GM12878 (cell line): ENCODE data around the gene CEP131. TPM values are rescaled to one million over a fixed set of nuclear protein-coding genes. Genes with fewer than 3 reads are reported as not detected.

Experiments
- ATAC-seq: fragments of 200-7000 bp; cut with Tn5 transposase; 3 replicates; pipeline ENCODE4 v1.9.1; 2020; ENCODE audit warnings: mild to moderate bottlenecking, moderate library complexity
- BruUV-seq: library from RNA; stranded (reverse); fragments of 400-500 nt; replicated peaks from 2 replicates; lab custom pipeline; 2021; lab: Mats Ljungman, UMichigan
- CTCF ChIA-PET: fragments of 300-600 bp; sonication (Branson Sonifier 250); formaldehyde crosslinking; extraction: SDS; loops from one replicate; lab custom pipeline; 2021; ENCODE audit warnings: inconsistent platforms; lab: Yijun Ruan, JAX
- POLR2A ChIA-PET: fragments of 350-600 bp; formaldehyde crosslinking; extraction: SDS; loops from one replicate; lab custom pipeline; 2021; ENCODE audit warnings: inconsistent platforms; lab: Charles Lee
- RAD21 ChIA-PET: fragments of 300-600 bp; sonication (Branson Sonifier 250); formaldehyde crosslinking; loops from one replicate; lab custom pipeline; 2023; ENCODE audit warnings: antibody characterized with exemption; ENCODE audit not compliant: unreplicated experiment; lab: Charles Lee
- SMC1A ChIA-PET: fragments of 300-600 bp; sonication (Branson Sonifier 250); formaldehyde crosslinking; loops from one replicate; lab custom pipeline; 2023; ENCODE audit not compliant: unreplicated experiment, uncharacterized antibody; lab: Charles Lee
- DNase-seq: peaks from one replicate; pipeline ENCODE4 v3.0.0-alpha.2; 2011; ENCODE audit warnings: low read depth, low spot score
- FAIRE-seq: peaks from 3 replicates; lab custom pipeline; 2011; peaks lifted over from hg19 to GRCh38; lab: Jason Lieb, UNC
- H2AFZ ChIP-seq: 2 replicates; pipeline ENCODE4 v1.6.0; 2011; ENCODE audit warnings: low read depth, low read length, control low read depth; ENCODE audit not compliant: control insufficient read depth
- H3K27ac ChIP-seq: 2 replicates; pipeline ENCODE4 v1.5.1; 2011; ENCODE audit warnings: control low read depth; ENCODE audit not compliant: control insufficient read depth, insufficient read depth
- H3K27me3 ChIP-seq, 2 experiments: replicated peaks in 1 of 2; 2 replicates each; pipeline versions ENCODE4 v1.6.0 to v1.6.1; 2011; ENCODE audit warnings: low read length in 1 of 2; ENCODE audit not compliant: control insufficient read depth in 2 of 2, insufficient read depth in 2 of 2
- H3K36me3 ChIP-seq, 2 experiments: 2 replicates each; pipeline ENCODE4 v1.5.1; 2011; ENCODE audit warnings: low read length in 1 of 2; ENCODE audit not compliant: control insufficient read depth in 2 of 2, insufficient read depth in 2 of 2
- H3K4me1 ChIP-seq: 2 replicates; pipeline ENCODE4 v1.6.1; 2011; ENCODE audit warnings: mild to moderate bottlenecking, low read length, moderate library complexity, mixed read lengths; ENCODE audit not compliant: control insufficient read depth, insufficient read depth
- H3K4me2 ChIP-seq: 2 replicates; pipeline ENCODE4 v1.6.0; 2011; ENCODE audit warnings: control low read depth; ENCODE audit not compliant: control insufficient read depth, insufficient read depth
- H3K4me3 ChIP-seq: fragments of 200-600 bp; sonication (generic); 2 replicates; pipeline ENCODE4 v1.5.1; 2016
- H3K79me2 ChIP-seq: 2 replicates; pipeline ENCODE4 v1.6.0; 2011; ENCODE audit warnings: low read length; ENCODE audit not compliant: control insufficient read depth, insufficient read depth
- H3K9ac ChIP-seq: 2 replicates; pipeline ENCODE4 v1.8.0; 2011; ENCODE audit warnings: low read length, control low read depth, mixed read lengths; ENCODE audit not compliant: control insufficient read depth, insufficient read depth
- H3K9me3 ChIP-seq: replicated peaks from 3 replicates; pipeline ENCODE4 v1.5.1; 2011; ENCODE audit warnings: mild to moderate bottlenecking, low read length; ENCODE audit not compliant: control insufficient read depth, insufficient read depth
- H4K20me1 ChIP-seq: 2 replicates; pipeline ENCODE4 v1.6.0; 2011; ENCODE audit not compliant: control insufficient read depth, insufficient read depth
- BMI1 ChIP-seq: fragments of 450-650 bp; IDR thresholded peaks from 2 replicates; pipeline ENCODE4 v1.6.1; 2016; ENCODE audit warnings: mild to moderate bottlenecking, moderate library complexity, borderline replicate concordance
- CEBPB ChIP-seq, 2 experiments: fragments of 150-350 bp in 1 of 2; IDR thresholded peaks; 2 replicates each; pipeline ENCODE4 v1.6.1; 2012 to 2014; ENCODE audit warnings: low read depth in 2 of 2, low read length in 2 of 2, borderline replicate concordance in 1 of 2, inconsistent platforms in 1 of 2
- DPF2 ChIP-seq: fragments of 450-650 bp; IDR thresholded peaks from 2 replicates; pipeline ENCODE4 v1.6.1; 2017; ENCODE audit warnings: mild to moderate bottlenecking
- EED ChIP-seq: sonication (generic); IDR thresholded peaks from 2 replicates; pipeline ENCODE4 v1.6.1; 2016; ENCODE audit warnings: antibody characterized with exemption, low read depth
- HDAC6 ChIP-seq: fragments of 200-600 bp; sonication (generic); IDR thresholded peaks from one replicate; pipeline ENCODE4 v1.8.0; 2017; ENCODE audit warnings: antibody characterized with exemption; ENCODE audit not compliant: unreplicated experiment
- LARP7 ChIP-seq: fragments of 450-650 bp; IDR thresholded peaks from 2 replicates; pipeline ENCODE4 v1.6.1; 2017; ENCODE audit warnings: mild to moderate bottlenecking
- MYB ChIP-seq: fragments of 150-350 bp; IDR thresholded peaks from 2 replicates; pipeline ENCODE4 v1.6.1; 2014; ENCODE audit warnings: mild to moderate bottlenecking, low read depth, low read length, borderline replicate concordance
- RB1 ChIP-seq: fragments of 450-650 bp; formaldehyde crosslinking; IDR thresholded peaks from 2 replicates; pipeline ENCODE4 v1.6.1; 2017; ENCODE audit warnings: mild to moderate bottlenecking, borderline replicate concordance
- SMAD1 ChIP-seq: fragments of 450-650 bp; IDR thresholded peaks from 2 replicates; pipeline ENCODE4 v1.6.1; 2018; ENCODE audit warnings: mild to moderate bottlenecking, low read depth; ENCODE audit not compliant: partially characterized antibody
- SMAD5 ChIP-seq: IDR thresholded peaks from 2 replicates; pipeline ENCODE4 v1.6.1; 2016; ENCODE audit warnings: antibody characterized with exemption, low read depth
- SUPT20H ChIP-seq: IDR thresholded peaks from 2 replicates; pipeline ENCODE4 v1.6.1; 2011; ENCODE audit warnings: low read depth, mild to moderate bottlenecking, low read length, moderate library complexity, borderline replicate concordance; ENCODE audit not compliant: control insufficient read depth
- YBX1 ChIP-seq: fragments of 450-650 bp; IDR thresholded peaks from 2 replicates; pipeline ENCODE4 v1.6.1; 2016; ENCODE audit warnings: antibody characterized with exemption
- WGBS: methylation state at CpG from one replicate; pipeline ENCODE4 v1.1.6; 2016; ENCODE audit warnings: low lambda C conversion rate; ENCODE audit not compliant: insufficient replicate concordance, insufficient coverage; ENCODE audit errors: missing lambda C conversion rate; 5-methylcytosine and 5-hydroxymethylcytosine counted together
- in situ Hi-C: fragments of 300-500 bp; cut with MboI; formaldehyde crosslinking; loops from 9 replicates; pipeline ENCODE4 v1.14.3; 2018; ENCODE audit warnings: mixed read lengths
- intact Hi-C: fragments of 100-400 bp; cut with micrococcal nuclease; formaldehyde crosslinking; loops from one replicate; pipeline ENCODE4 v1.14.2; 2022; ENCODE audit not compliant: unreplicated experiment
- polyA plus RNA-seq, 11 experiments: library from polyadenylated mRNA; depleted of rRNA in 4 of 11; unstranded in 6 of 11; stranded (reverse) in 5 of 11; fragments of >200 nt; fragmentation: Nextera tagmentation in 4 of 11; fragmentation: Illumina TruSeq in 1 of 11; extraction: Ambion mirVana in 4 of 11; extraction: Trizol in 1 of 11; gene quantifications; 1 replicate in 1 of 11; 2 replicates in 10 of 11; pipeline versions ENCODE4 v1.2.1 to v1.2.3, GENCODE V29; 2011 to 2016; ENCODE audit warnings: inconsistent platforms in 2 of 11, missing spikeins in 2 of 11, low read depth in 1 of 11
- total RNA-seq, 4 experiments: library from RNA; depleted of rRNA in 3 of 4; stranded (reverse); fragments of >200 nt in 3 of 4; fragmentation: Illumina TruSeq in 1 of 4; extraction: Trizol in 1 of 4; gene quantifications; 2 replicates each; pipeline versions ENCODE4 v1.2.1 to v1.2.3, GENCODE V29; 2013 to 2021
- TF ChIP-seq, protein P1 (sequence below): fragments of 450-650 bp; IDR thresholded peaks from 2 replicates; pipeline ENCODE4 v1.6.1; 2014; ENCODE audit warnings: mild to moderate bottlenecking
- TF ChIP-seq, protein P2 (sequence below): fragments of 450-650 bp; IDR thresholded peaks from 2 replicates; pipeline ENCODE4 v1.6.1; 2017; ENCODE audit warnings: mild to moderate bottlenecking, moderate library complexity

CEP131 gene
- total and polyA plus RNA-seq, 10 of the 15 experiments (the other 5 are each of a cell fraction or from before 2014, with no cell fraction given): 0.05 to 17.3 (median 6.7) TPM

DNA sequence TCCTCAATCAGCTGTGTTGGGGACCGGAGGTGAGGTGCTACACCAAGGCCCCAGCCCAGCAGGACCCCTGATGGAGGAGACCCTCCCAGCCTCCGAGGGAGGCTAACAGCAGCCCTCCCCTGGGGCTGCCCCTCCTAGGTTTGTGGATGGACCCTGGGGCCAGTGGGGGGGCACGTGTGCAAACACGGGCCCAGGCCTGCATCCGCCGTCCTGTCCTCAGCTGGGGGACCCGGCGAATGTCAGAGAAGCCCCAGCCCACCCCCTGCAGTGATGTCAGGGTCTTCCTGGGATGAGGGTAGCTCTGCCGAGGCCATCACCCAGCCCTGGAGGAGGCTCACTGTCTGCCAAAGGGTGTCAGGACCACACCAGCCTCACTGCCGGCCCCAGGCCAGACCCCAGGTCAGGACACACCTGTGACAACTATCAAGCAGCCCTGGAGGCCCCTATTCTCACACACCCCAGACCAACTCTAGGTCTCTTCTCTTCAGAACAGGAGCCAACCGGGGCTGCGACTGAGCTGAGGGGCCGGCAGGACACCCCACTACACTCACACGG is 26.7 kb downstream of the CEP131 start:
- WGBS: 86% methylated on average over 14 of the region's 14 CpGs
- BruUV-seq: no TSS peak

DNA sequence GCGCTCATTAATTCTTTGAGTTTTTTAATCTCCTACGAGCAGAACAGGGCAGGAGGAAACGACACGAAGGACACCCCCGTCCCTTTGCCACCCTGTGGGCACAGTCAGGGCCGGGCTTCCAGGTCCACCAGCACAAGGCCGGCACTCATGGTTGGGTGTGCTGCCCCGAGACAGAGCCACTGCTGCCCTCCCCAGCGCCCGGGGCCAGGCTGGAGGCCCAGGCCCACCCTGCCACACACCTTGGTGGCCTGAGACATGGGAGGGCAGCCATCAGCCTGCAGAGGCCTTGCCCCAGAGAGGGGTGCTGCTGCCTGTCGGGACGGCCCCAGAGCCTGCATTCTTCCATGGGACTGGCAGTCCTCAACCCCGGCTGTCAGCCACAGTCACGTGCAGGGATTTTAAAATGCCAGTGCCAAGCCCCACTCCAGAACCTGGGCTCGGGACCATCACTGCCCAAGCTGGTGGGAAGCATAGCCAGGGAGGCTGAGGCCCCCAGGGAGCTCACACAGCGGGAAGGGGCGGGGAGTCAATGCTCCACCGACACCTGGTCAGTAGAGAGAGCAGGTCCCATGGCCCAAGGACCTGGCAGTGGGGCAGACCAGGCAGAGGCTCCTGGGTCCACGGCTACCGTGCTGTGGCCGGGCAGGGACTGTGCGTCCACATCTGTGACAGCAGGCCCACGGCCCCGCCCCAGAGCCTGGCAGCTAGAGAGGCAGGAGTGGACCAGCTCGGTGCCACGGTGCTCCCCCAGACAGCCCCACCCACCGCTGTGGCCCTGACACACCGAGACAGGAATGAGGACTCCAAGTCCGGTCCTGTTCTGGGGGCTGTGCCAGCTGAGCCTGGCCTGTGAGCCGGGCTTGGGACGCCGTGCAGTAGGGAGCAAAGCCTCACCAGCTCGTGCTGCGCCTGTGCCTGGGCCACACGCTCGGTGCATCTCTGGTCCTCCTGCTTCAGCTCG is 27.5 kb downstream of the CEP131 start:
- H3K79me2 ChIP-seq: no peaks in the 10 kb centered on the region
- no peak overlapping the region for H3K4me2 ChIP-seq
- WGBS: 89% methylated on average over 35 of the region's 37 CpGs
- H3K27ac ChIP-seq: no peak overlapping the region
- ChIA-PET RAD21 (no interaction called here), POLR2A (no interaction called here), SMC1A (no interaction called here), CTCF (no interaction called here)
- peaks cover 0 to 7% of the 10 kb centered on the region in 2 experiments; a peak in 2 of 4 replicates for H3K36me3 ChIP-seq
- FAIRE-seq: no peak
- no peaks in the 10 kb centered on the region for H3K9me3 ChIP-seq
- no peak for DNase-seq
- no peak overlapping the region for H3K4me3 ChIP-seq
- intact Hi-C loops: no loop called here
- no peak overlapping the region for H2AFZ ChIP-seq
- no peaks in the 10 kb centered on the region for H4K20me1 ChIP-seq
- no peak for ATAC-seq
- in situ Hi-C loops: no loop called here
- H3K9ac ChIP-seq: no peak overlapping the region
- BruUV-seq: no TSS peak
- no peaks in the 10 kb centered on the region for H3K27me3 ChIP-seq
- H3K4me1 ChIP-seq: peaks cover 3% of the 10 kb centered on the region; the same call in 1 of the 2 replicates
- TF ChIP-seq MYB (no peak), SUPT20H (no peak), DPF2 (no peak), SMAD1 (no peak), CEBPB (IDR thresholded peaks at IDR 0.05; ENCODE audit: borderline replicate concordance in 1 of 2, low read depth in 2 of 2, low read length in 2 of 2) (no peak), HDAC6 (no peak)
- TF ChIP-seq, protein P1, sequence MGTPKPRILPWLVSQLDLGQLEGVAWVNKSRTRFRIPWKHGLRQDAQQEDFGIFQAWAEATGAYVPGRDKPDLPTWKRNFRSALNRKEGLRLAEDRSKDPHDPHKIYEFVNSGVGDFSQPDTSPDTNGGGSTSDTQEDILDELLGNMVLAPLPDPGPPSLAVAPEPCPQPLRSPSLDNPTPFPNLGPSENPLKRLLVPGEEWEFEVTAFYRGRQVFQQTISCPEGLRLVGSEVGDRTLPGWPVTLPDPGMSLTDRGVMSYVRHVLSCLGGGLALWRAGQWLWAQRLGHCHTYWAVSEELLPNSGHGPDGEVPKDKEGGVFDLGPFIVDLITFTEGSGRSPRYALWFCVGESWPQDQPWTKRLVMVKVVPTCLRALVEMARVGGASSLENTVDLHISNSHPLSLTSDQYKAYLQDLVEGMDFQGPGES: no peak
- TF ChIP-seq, protein P2, sequence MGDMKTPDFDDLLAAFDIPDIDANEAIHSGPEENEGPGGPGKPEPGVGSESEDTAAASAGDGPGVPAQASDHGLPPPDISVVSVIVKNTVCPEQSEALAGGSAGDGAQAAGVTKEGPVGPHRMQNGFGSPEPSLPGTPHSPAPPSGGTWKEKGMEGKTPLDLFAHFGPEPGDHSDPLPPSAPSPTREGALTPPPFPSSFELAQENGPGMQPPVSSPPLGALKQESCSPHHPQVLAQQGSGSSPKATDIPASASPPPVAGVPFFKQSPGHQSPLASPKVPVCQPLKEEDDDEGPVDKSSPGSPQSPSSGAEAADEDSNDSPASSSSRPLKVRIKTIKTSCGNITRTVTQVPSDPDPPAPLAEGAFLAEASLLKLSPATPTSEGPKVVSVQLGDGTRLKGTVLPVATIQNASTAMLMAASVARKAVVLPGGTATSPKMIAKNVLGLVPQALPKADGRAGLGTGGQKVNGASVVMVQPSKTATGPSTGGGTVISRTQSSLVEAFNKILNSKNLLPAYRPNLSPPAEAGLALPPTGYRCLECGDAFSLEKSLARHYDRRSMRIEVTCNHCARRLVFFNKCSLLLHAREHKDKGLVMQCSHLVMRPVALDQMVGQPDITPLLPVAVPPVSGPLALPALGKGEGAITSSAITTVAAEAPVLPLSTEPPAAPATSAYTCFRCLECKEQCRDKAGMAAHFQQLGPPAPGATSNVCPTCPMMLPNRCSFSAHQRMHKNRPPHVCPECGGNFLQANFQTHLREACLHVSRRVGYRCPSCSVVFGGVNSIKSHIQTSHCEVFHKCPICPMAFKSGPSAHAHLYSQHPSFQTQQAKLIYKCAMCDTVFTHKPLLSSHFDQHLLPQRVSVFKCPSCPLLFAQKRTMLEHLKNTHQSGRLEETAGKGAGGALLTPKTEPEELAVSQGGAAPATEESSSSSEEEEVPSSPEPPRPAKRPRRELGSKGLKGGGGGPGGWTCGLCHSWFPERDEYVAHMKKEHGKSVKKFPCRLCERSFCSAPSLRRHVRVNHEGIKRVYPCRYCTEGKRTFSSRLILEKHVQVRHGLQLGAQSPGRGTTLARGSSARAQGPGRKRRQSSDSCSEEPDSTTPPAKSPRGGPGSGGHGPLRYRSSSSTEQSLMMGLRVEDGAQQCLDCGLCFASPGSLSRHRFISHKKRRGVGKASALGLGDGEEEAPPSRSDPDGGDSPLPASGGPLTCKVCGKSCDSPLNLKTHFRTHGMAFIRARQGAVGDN: no peak

More for the DNA sequence above, 26.7 kb downstream of the CEP131 start:
- DNase-seq: no peak
- intact Hi-C loops: no loop called here
- Histone ChIP-seq H3K4me2 (no peak overlapping the region), H4K20me1 (no peaks in the 10 kb centered on the region), H3K9ac (no peak overlapping the region), H3K27me3 (no peaks in the 10 kb centered on the region), H3K9me3 (no peaks in the 10 kb centered on the region), H3K4me3 (no peak overlapping the region), H2AFZ (no peak overlapping the region), H3K27ac (no peak overlapping the region), H3K36me3 (peaks cover under 1 to 7% of the 10 kb centered on the region in 2 experiments; a peak in 2 of 4 replicates), H3K79me2 (no peaks in the 10 kb centered on the region), H3K4me1 (peaks cover 3% of the 10 kb centered on the region; the same call in 1 of the 2 replicates)
- FAIRE-seq: no peak
- in situ Hi-C loops: no loop called here
- CTCF ChIA-PET: no interaction called here
- no peak for ATAC-seq
- RAD21 ChIA-PET: no interaction called here
- SMC1A ChIA-PET: no interaction called here
- POLR2A ChIA-PET: no interaction called here
- no peak for TF ChIP-seq BMI1
- TF ChIP-seq LARP7: no peak
- TF ChIP-seq RB1: no peak
- no peak for TF ChIP-seq SMAD5
- TF ChIP-seq EED: no peak
- TF ChIP-seq YBX1: no peak
